Kidney epithelial cell (primary cell): Measurements from ENCODE around the gene C2orf68. TPM values are rescaled to one million over a fixed set of nuclear protein-coding genes. Genes with fewer than 3 reads are reported as not detected.

Experiments used
- DNase-seq: peaks from one replicate; pipeline ENCODE4 v3.0.0-alpha.2; 2010; ENCODE audit warnings: low read depth
- H3K27me3 ChIP-seq: 2 replicates; pipeline ENCODE4 v1.6.0; 2011; ENCODE audit warnings: low read length; ENCODE audit not compliant: control insufficient read depth, insufficient read depth
- H3K36me3 ChIP-seq: 2 replicates; pipeline ENCODE4 v1.5.1; 2011; ENCODE audit warnings: low read length; ENCODE audit not compliant: control insufficient read depth, insufficient read depth
- H3K4me3 ChIP-seq: 2 replicates; pipeline ENCODE4 v1.5.1; 2011; ENCODE audit warnings: low read depth, mild to moderate bottlenecking, control low read depth, low read length
- total RNA-seq: library from RNA; depleted of rRNA; stranded (reverse); fragments of >200 nt; gene quantifications from 2 replicates; pipeline ENCODE4 v1.2.3, GENCODE V29; 2015
- TF ChIP-seq, protein P1 (sequence below): IDR thresholded peaks from 2 replicates; pipeline ENCODE4 v1.5.1; 2011; ENCODE audit warnings: mild to moderate bottlenecking, moderate library complexity, low read length, control low read depth, inconsistent platforms; ENCODE audit not compliant: insufficient read depth, poor library complexity, severe bottlenecking

The C2orf68 gene
- total RNA-seq, 1 donor from 2014 or later, result 12.8 TPM

DNA sequence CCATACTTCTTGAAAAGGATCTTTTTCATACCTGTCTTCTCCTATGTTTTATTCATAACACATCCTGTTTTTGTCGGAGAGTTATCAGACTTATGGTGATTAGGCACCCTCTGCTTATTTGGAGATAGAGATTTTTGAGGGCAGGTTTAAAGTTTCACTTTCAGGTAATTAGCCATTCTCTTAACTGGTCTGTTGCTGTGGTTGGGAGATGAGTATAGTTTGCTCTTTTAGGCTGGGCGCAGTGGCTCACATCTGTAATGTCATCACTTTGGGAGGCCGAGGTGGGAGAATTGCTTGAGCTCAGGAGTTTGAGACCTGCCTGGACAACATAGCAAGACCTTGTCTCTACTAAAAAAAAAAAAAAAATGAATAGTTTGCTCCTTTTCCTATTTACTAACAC lies 30.9 kb upstream of the C2orf68 start:
- TF ChIP-seq, protein P1, sequence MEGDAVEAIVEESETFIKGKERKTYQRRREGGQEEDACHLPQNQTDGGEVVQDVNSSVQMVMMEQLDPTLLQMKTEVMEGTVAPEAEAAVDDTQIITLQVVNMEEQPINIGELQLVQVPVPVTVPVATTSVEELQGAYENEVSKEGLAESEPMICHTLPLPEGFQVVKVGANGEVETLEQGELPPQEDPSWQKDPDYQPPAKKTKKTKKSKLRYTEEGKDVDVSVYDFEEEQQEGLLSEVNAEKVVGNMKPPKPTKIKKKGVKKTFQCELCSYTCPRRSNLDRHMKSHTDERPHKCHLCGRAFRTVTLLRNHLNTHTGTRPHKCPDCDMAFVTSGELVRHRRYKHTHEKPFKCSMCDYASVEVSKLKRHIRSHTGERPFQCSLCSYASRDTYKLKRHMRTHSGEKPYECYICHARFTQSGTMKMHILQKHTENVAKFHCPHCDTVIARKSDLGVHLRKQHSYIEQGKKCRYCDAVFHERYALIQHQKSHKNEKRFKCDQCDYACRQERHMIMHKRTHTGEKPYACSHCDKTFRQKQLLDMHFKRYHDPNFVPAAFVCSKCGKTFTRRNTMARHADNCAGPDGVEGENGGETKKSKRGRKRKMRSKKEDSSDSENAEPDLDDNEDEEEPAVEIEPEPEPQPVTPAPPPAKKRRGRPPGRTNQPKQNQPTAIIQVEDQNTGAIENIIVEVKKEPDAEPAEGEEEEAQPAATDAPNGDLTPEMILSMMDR, result no peak
- H3K4me3 ChIP-seq, result no peak overlapping the region
- no peak for DNase-seq
- no peaks in the 10 kb centered on the region for H3K27me3 ChIP-seq
- peaks cover 3% of the 10 kb centered on the region for H3K36me3 ChIP-seq

- TF ChIP-seq, protein P1, result no peak
- DNase-seq, result no peak
- Histone ChIP-seq H3K27me3 (no peaks in the 10 kb centered on the region), H3K4me3 (no peak overlapping the region), H3K36me3 (no peaks in the 10 kb centered on the region)
Measured at GRCh38 chr2:85635636-85636035, 23.8 kb upstream of the C2orf68 start.

- Histone ChIP-seq H3K36me3 (no peaks in the 10 kb centered on the region), H3K4me3 (no peak overlapping the region), H3K27me3 (no peaks in the 10 kb centered on the region)
- TF ChIP-seq, protein P1, result no peak
- no peak for DNase-seq
Measured at GRCh38 chr2:85635011-85635410, 23.1 kb upstream of the C2orf68 start.

DNA sequence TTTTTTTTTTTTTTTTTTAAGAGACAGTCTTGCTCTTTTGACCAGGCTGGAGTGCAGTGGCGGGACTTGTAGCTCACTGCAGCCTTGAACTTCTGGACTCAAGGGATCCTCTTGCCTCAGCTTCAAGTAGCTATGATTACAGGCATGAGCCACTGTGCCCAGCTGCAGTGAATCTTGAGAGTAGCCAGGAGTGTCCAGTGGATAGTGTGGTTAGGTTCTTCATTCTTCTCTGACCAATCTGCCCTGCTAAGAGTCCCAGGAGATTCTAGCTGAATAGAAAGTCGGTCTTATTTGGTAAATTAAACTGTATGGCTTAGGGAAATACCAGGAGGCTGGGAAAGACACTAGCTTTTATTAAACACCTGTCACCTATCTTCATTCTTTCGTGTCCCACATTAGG lies 19.4 kb upstream of the C2orf68 start:
- Histone ChIP-seq H3K4me3 (no peak overlapping the region), H3K27me3 (no peaks in the 10 kb centered on the region), H3K36me3 (no peaks in the 10 kb centered on the region)
- TF ChIP-seq, protein P1, result no peak
- no peak for DNase-seq

GRCh38 chr2:85628658-85629057 lies 16.8 kb upstream of the C2orf68 start:
- TF ChIP-seq, protein P1, result no peak
- Histone ChIP-seq H3K36me3 (peaks cover under 1% of the 10 kb centered on the region), H3K4me3 (no peak overlapping the region), H3K27me3 (no peaks in the 10 kb centered on the region)
- no peak for DNase-seq

DNA sequence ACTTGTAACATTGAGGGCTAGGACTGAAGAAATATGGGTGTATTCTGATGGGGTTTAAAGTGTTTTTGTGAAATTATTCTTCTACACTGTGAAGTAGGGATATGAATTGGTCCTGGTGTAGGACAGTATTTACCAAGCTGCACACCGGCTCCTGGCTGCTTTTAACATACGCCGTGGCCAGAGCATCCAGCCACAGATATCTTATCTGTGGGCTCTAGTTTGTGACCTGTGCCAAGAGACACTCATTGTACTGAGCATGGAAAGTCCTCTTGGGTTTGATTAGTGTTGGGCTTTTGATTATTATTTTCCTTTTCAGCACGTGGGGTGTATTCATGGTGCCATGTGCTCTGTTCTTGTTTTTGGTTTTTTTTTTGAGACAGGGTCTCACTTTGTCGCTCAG lies 12.1 kb upstream of the C2orf68 start:
- no peak overlapping the region for H3K4me3 ChIP-seq
- no peak for DNase-seq
- H3K36me3 ChIP-seq, result peaks cover 5% of the 10 kb centered on the region
- no peaks in the 10 kb centered on the region for H3K27me3 ChIP-seq
- TF ChIP-seq, protein P1, result no peak
